ENCODE measurements around the gene CARD11.

CARD11 gene

GRCh38 chr7:2968176-2968575 is 75.5 kb downstream of the CARD11 start:
- TF ChIP-seq Cebpa-rat (IDR thresholded peaks at IDR 0.05), result no peak
- H3K4me1 ChIP-seq, result peaks cover 13 to 21% (median 18%) of the 10 kb centered on the region in 10 experiments
- H3K27me3 ChIP-seq, result no peaks in the 10 kb centered on the region
- peaks cover 21 to 43% (median 23%) of the 10 kb centered on the region in 11 experiments for H3K9me3 ChIP-seq (replicated peaks in 1 of 11)
- no peak overlapping the region for H3K9ac ChIP-seq
- no peak overlapping the region for H3K4me3 ChIP-seq
- H3K36me3 ChIP-seq, result peaks cover 0 to 14% (median 4%) of the 10 kb centered on the region in 11 experiments; a peak in 6 of 22 replicates
- H3K4me2 ChIP-seq, result no peak overlapping the region
- H3K27ac ChIP-seq, result no peak overlapping the region
- no peaks in the 10 kb centered on the region; a peak in 1 of 22 replicates for H4K20me1 ChIP-seq

GRCh38 chr7:2967705-2968104 is 76.0 kb downstream of the CARD11 start:
- H3K4me3 ChIP-seq, result no peak overlapping the region
- no peak overlapping the region for H3K9ac ChIP-seq
- H3K9me3 ChIP-seq (replicated peaks in 1 of 11), result peaks cover 21 to 43% (median 23%) of the 10 kb centered on the region in 11 experiments
- H3K4me2 ChIP-seq, result no peak overlapping the region
- peaks cover 15 to 22% (median 19%) of the 10 kb centered on the region in 10 experiments for H3K4me1 ChIP-seq
- no peaks in the 10 kb centered on the region; a peak in 1 of 22 replicates for H4K20me1 ChIP-seq
- no peak for TF ChIP-seq Cebpa-rat (IDR thresholded peaks at IDR 0.05)
- peaks cover 0 to 14% (median 4%) of the 10 kb centered on the region in 11 experiments; a peak in 6 of 22 replicates for H3K36me3 ChIP-seq
- H3K27ac ChIP-seq, result no peak overlapping the region
- no peaks in the 10 kb centered on the region for H3K27me3 ChIP-seq

GRCh38 chr7:2967253-2967652 is 76.4 kb downstream of the CARD11 start:
- peaks cover 0 to 14% (median 4%) of the 10 kb centered on the region in 11 experiments; a peak in 6 of 22 replicates for H3K36me3 ChIP-seq
- no peak for TF ChIP-seq Cebpa-rat (IDR thresholded peaks at IDR 0.05)

GRCh38 chr7:2966466-2967078 is 77.1 kb downstream of the CARD11 start:
- Histone ChIP-seq H3K4me3 (no peak overlapping the region), H3K4me1 (peaks cover 3 to 18% (median 13%) of the 10 kb centered on the region in 10 experiments), H3K9me3 (replicated peaks in 1 of 11) (peaks cover 21 to 43% (median 23%) of the 10 kb centered on the region in 11 experiments), H3K9ac (no peak overlapping the region), H4K20me1 (no peaks in the 10 kb centered on the region; a peak in 1 of 22 replicates), H3K36me3 (peaks cover 0 to 14% (median 4%) of the 10 kb centered on the region in 11 experiments; a peak in 6 of 22 replicates), H3K27ac (no peak overlapping the region), H3K4me2 (no peak overlapping the region), H3K27me3 (no peaks in the 10 kb centered on the region)
- no peak for TF ChIP-seq Cebpa-rat (IDR thresholded peaks at IDR 0.05)

More at GRCh38 chr7:2967253-2967652, 76.4 kb downstream of the CARD11 start:
- Histone ChIP-seq H3K27ac (no peak overlapping the region), H3K4me1 (peaks cover 10 to 20% (median 19%) of the 10 kb centered on the region in 10 experiments), H3K9ac (no peak overlapping the region), H3K27me3 (no peaks in the 10 kb centered on the region), H4K20me1 (no peaks in the 10 kb centered on the region; a peak in 1 of 22 replicates), H3K9me3 (replicated peaks in 1 of 11) (peaks cover 21 to 43% (median 23%) of the 10 kb centered on the region in 11 experiments), H3K4me3 (no peak overlapping the region), H3K4me2 (no peak overlapping the region)

- Histone ChIP-seq H3K9me3 (replicated peaks in 1 of 11) (peaks cover 21 to 43% (median 23%) of the 10 kb centered on the region in 11 experiments), H3K27ac (no peak overlapping the region), H3K9ac (no peak overlapping the region), H3K4me3 (no peak overlapping the region), H3K4me2 (no peak overlapping the region), H3K4me1 (peaks cover 0 to 18% (median 11%) of the 10 kb centered on the region in 10 experiments; a peak in 18 of 20 replicates), H4K20me1 (no peaks in the 10 kb centered on the region; a peak in 1 of 22 replicates), H3K36me3 (peaks cover 0 to 14% (median 4%) of the 10 kb centered on the region in 11 experiments; a peak in 6 of 22 replicates), H3K27me3 (no peaks in the 10 kb centered on the region)
- no peak for TF ChIP-seq Cebpa-rat (IDR thresholded peaks at IDR 0.05)
Observed at GRCh38 chr7:2965745-2966270, 77.9 kb downstream of the CARD11 start.

- Histone ChIP-seq H3K4me2 (no peak overlapping the region), H4K20me1 (no peaks in the 10 kb centered on the region; a peak in 1 of 22 replicates), H3K4me3 (no peak overlapping the region), H3K27ac (no peak overlapping the region), H3K4me1 (peaks cover 0 to 19% (median 13%) of the 10 kb centered on the region in 10 experiments; a peak in 18 of 20 replicates), H3K9ac (no peak overlapping the region), H3K9me3 (replicated peaks in 1 of 11) (peaks cover 21 to 42% (median 23%) of the 10 kb centered on the region in 11 experiments), H3K36me3 (peaks cover 0 to 14% (median 4%) of the 10 kb centered on the region in 11 experiments; a peak in 6 of 22 replicates), H3K27me3 (no peaks in the 10 kb centered on the region)
- no peak for TF ChIP-seq Cebpa-rat (IDR thresholded peaks at IDR 0.05)
Observed at GRCh38 chr7:2965301-2965700, 78.4 kb downstream of the CARD11 start.

- peaks cover 0 to 1% (median 0%) of the 10 kb centered on the region in 11 experiments; a peak in 1 of 22 replicates for H3K27me3 ChIP-seq
- no peak overlapping the region for H3K4me2 ChIP-seq
- peaks cover 0 to 14% (median 4%) of the 10 kb centered on the region in 11 experiments; a peak in 6 of 22 replicates for H3K36me3 ChIP-seq
- no peak overlapping the region for H3K4me3 ChIP-seq
- TF ChIP-seq Cebpa-rat (IDR thresholded peaks at IDR 0.05), result no peak
- peaks cover 11 to 30% (median 24%) of the 10 kb centered on the region in 10 experiments for H3K4me1 ChIP-seq
- peaks cover 21 to 34% (median 23%) of the 10 kb centered on the region in 11 experiments for H3K9me3 ChIP-seq (replicated peaks in 1 of 11)
- no peak overlapping the region for H3K9ac ChIP-seq
- no peak overlapping the region for H3K27ac ChIP-seq
- no peaks in the 10 kb centered on the region; a peak in 1 of 22 replicates for H4K20me1 ChIP-seq
Observed at GRCh38 chr7:2964208-2964607, 79.5 kb downstream of the CARD11 start.

GRCh38 chr7:2962865-2963264 is 80.8 kb downstream of the CARD11 start:
- H3K4me2 ChIP-seq, result peak overlapping the region in 9 of 11 experiments; percentile 11 to 50 (median 31); a peak in 11 of 22 replicates
- peaks cover 0 to 5% (median 0%) of the 10 kb centered on the region in 11 experiments; a peak in 2 of 22 replicates for H3K27me3 ChIP-seq
- H3K4me1 ChIP-seq, result peaks cover 19 to 39% (median 31%) of the 10 kb centered on the region in 10 experiments
- no peak overlapping the region for H3K4me3 ChIP-seq
- peaks cover 0 to 18% (median 7%) of the 10 kb centered on the region in 11 experiments; a peak in 7 of 22 replicates for H3K36me3 ChIP-seq
- no peaks in the 10 kb centered on the region; a peak in 1 of 22 replicates for H4K20me1 ChIP-seq
- no peak for TF ChIP-seq Cebpa-rat (IDR thresholded peaks at IDR 0.05)
- H3K27ac ChIP-seq, result no peak overlapping the region
- H3K9ac ChIP-seq, result no peak overlapping the region
- H3K9me3 ChIP-seq (replicated peaks in 1 of 11), result peaks cover 21 to 30% (median 23%) of the 10 kb centered on the region in 11 experiments
